ENCODE measurements around the gene ITGA7.

The ITGA7 gene

DNA sequence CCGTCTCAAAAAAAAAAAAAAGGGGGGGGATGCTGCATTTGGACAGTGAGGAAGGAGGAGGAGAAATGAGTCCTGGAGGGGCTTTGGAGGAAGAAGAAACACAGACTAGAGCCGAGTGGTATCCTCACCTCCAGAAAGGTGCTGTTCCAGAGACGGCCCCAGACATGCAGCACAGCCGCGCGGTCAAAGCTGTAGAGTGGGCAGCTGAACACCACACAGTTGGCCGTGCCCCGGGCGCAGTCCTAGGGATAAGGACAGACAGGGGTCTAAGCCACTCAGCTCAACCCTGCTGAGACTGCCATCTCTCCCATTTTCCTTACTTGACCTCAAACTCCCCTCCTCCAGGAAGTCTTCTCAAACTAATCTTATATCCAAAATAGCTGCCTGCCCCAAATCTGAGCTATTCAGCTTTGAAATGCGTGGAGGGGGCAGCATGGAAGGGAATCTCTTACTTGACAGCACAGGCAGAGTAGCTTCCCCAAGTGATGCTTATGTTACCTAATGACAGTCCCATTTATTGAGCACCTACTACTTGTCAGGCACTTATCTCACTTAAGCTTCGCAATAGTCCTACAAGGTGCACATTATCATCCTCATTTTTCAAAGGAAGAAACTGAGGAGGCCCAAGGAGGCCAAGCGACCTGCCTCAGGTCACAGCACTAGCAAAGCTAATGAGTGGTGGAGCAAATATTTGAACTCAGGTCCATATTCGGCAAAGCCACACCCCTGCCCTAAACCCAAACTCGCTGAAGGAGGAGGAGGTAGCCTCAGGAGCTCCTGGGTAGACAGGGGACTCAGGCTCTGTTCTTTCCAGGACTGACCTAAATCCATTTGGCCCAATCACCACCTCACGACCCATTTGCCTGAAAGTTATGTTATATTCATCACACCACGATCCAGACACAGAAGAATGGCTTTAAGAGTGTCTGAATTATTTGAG, 18.7 kb downstream of the ITGA7 start:
- Histone ChIP-seq H3K4me3 (ENCODE audit: low read length in 2 of 2) (no peak overlapping the region), H3K27ac (ENCODE audit: low read length) (no peak overlapping the region), H3K27me3 (ENCODE audit: control insufficient read depth in 1 of 2, insufficient read depth in 2 of 2, low read length in 2 of 2) (no peaks in the 10 kb centered on the region), H3K9me3 (ENCODE audit: control insufficient read depth in 2 of 2, low read length in 2 of 2) (no peaks in the 10 kb centered on the region), H3K9ac (ENCODE audit: low read length in 2 of 2) (no peak overlapping the region), H3K36me3 (ENCODE audit: control insufficient read depth in 2 of 2, insufficient read depth in 2 of 2, low read length in 2 of 2) (peaks cover 44 to 54% of the 10 kb centered on the region in 2 donors), H3K4me1 (ENCODE audit: control insufficient read depth, insufficient read depth, low read length) (peaks cover 3% of the 10 kb centered on the region)

DNA sequence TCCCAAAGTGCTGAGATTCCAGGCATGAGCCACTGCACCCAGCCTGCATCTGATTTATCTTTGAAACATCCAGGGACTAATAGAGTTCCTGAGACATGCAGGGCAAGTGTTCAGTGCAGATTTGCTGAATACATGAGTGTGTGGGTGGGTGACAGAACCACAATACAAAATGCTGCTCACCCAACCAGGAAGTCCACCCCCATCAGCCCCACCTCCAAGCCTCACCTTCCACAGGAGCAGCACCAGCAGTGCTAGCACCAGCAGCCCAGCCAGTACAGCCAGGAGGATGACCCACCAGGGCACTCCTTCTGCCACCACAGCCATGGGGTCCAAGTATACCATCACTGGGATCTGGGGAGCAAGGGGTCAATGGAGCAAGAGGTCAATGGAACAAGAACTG, 20.0 kb downstream of the ITGA7 start:
- Histone ChIP-seq H3K9me3 (ENCODE audit: control insufficient read depth in 2 of 2, low read length in 2 of 2) (no peaks in the 10 kb centered on the region), H3K27me3 (ENCODE audit: control insufficient read depth in 1 of 2, insufficient read depth in 2 of 2, low read length in 2 of 2) (no peaks in the 10 kb centered on the region), H3K36me3 (ENCODE audit: control insufficient read depth in 2 of 2, insufficient read depth in 2 of 2, low read length in 2 of 2) (peaks cover 35 to 44% of the 10 kb centered on the region in 2 donors), H3K27ac (ENCODE audit: low read length) (no peak overlapping the region), H3K4me1 (ENCODE audit: control insufficient read depth, insufficient read depth, low read length) (peaks cover 3% of the 10 kb centered on the region), H3K9ac (ENCODE audit: low read length in 2 of 2) (no peak overlapping the region), H3K4me3 (ENCODE audit: low read length in 2 of 2) (no peak overlapping the region)

DNA sequence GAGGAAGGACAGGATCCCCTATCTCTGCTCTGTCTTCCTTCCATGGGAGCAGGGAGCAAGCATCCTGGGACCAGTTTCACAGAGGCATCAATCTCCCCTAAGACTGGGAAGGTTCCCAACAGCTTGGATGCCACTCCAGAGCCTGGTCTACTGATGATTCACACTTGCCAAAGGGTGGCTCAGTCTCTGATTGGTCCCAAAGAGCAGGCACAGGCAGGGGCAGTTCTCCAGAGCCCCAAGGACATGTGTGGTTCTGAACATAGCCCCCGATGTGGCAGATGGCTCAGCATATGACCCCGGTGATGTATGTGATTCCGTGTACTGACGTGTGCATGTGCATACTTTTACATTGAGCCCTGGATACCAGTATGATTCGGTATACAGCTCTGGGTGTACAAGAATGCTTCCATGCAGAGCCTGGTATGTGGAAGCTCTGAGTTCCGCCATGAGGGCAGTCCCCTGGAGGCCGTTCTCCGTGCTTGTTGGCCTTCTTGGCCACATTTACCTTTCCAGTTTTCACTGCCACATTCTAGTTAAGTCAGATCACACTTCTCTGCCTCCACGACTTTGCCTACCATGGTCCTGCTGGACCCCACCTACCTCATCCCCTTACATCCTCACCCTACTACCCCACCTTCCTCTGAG, 21.2 kb downstream of the ITGA7 start:
- Histone ChIP-seq H3K36me3 (ENCODE audit: control insufficient read depth in 2 of 2, insufficient read depth in 2 of 2, low read length in 2 of 2) (peaks cover 28 to 35% of the 10 kb centered on the region in 2 donors), H3K4me1 (ENCODE audit: control insufficient read depth, insufficient read depth, low read length) (peaks cover 11% of the 10 kb centered on the region), H3K27ac (ENCODE audit: low read length) (no peak overlapping the region), H3K27me3 (ENCODE audit: control insufficient read depth in 1 of 2, insufficient read depth in 2 of 2, low read length in 2 of 2) (no peaks in the 10 kb centered on the region), H3K9me3 (ENCODE audit: control insufficient read depth in 2 of 2, low read length in 2 of 2) (no peaks in the 10 kb centered on the region), H3K4me3 (ENCODE audit: low read length in 2 of 2) (no peak overlapping the region), H3K9ac (ENCODE audit: low read length in 2 of 2) (no peak overlapping the region)

DNA sequence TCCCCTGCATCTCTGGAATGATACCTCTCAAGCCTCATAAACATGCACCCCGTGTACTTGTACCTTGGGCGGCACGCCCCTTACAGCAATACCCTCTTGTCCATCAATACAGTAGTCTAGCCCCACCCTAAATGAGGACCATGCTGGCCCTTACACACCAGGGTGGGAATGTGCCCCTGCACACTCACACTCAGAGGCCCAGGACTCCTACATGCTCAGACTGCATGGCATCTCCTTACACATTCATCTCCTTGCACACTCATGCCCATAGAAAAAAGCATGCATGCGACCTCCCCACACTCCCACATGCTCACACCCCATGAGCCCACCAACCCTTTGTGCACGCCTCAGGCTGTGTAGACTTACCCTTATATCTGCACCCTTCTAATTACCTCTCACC, 22.0 kb downstream of the ITGA7 start:
- peaks cover 17% of the 10 kb centered on the region for H3K4me1 ChIP-seq (ENCODE audit: control insufficient read depth, insufficient read depth, low read length)
- no peak overlapping the region for H3K9ac ChIP-seq (ENCODE audit: low read length in 2 of 2)
- H3K27me3 ChIP-seq (ENCODE audit: control insufficient read depth in 1 of 2, insufficient read depth in 2 of 2, low read length in 2 of 2): no peaks in the 10 kb centered on the region
- no peaks in the 10 kb centered on the region for H3K9me3 ChIP-seq (ENCODE audit: control insufficient read depth in 2 of 2, low read length in 2 of 2)
- H3K36me3 ChIP-seq (ENCODE audit: control insufficient read depth in 2 of 2, insufficient read depth in 2 of 2, low read length in 2 of 2): peaks cover 25 to 35% of the 10 kb centered on the region in 2 donors
- no peak overlapping the region for H3K4me3 ChIP-seq (ENCODE audit: low read length in 2 of 2)
- no peak overlapping the region for H3K27ac ChIP-seq (ENCODE audit: low read length)

DNA sequence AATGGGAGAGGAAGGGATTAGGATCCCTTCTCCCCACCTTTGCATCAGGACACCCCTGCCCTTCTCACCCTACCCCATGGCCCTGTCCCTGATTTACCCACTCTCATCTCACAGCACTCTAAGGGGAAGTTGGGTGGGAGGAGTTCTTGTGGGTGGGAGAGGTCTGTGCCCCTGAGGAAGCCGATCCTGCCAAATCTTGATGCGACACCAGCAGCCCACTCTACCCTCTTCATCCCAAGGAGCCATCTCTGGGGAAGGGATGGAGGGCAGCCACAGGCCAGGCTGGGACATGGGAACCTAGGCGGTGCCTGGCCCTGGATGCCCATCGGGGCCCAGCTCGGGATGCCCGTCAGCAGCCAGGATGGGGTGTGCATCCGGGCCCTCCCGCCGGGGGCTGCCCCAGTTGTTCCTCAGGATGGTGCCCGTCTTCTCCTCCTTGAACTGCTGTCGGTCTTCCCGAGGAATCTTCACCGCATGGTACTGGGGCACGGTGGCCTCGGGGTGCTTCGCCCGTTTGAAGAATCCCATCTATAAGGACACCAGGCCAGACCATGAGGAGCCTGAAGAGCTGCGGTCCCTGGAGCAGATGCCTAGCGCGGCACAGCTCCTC, 22.8 kb downstream of the ITGA7 start:
- Histone ChIP-seq H3K4me3 (ENCODE audit: low read length in 2 of 2) (no peak overlapping the region), H3K9ac (ENCODE audit: low read length in 2 of 2) (no peak overlapping the region), H3K36me3 (ENCODE audit: control insufficient read depth in 2 of 2, insufficient read depth in 2 of 2, low read length in 2 of 2) (peaks cover 25 to 35% of the 10 kb centered on the region in 2 donors), H3K9me3 (ENCODE audit: control insufficient read depth in 2 of 2, low read length in 2 of 2) (no peaks in the 10 kb centered on the region), H3K27me3 (ENCODE audit: control insufficient read depth in 1 of 2, insufficient read depth in 2 of 2, low read length in 2 of 2) (no peaks in the 10 kb centered on the region), H3K4me1 (ENCODE audit: control insufficient read depth, insufficient read depth, low read length) (peaks cover 17% of the 10 kb centered on the region), H3K27ac (ENCODE audit: low read length) (no peak overlapping the region)

DNA sequence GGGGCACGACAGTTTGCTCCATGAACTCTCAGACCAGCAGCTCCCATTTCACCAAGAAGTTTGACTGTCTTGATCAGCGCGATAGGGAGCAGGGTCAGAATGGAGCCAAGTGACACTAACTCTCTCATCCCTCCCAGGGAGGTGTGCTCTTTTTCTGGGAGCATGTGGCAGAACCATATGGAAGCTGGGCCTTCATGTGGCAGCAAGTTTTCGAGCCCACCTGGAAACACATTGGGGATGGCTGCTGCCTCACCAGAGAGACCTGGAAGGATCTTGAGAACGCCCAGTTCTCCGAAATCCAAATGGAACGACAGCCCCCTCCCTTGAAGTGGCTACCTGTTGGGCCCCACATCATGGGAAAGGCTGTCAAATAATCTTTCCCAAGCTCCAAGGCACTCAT, 24.0 kb downstream of the ITGA7 start:
- H3K9me3 ChIP-seq (ENCODE audit: control insufficient read depth in 2 of 2, low read length in 2 of 2): no peaks in the 10 kb centered on the region
- H3K4me1 ChIP-seq (ENCODE audit: control insufficient read depth, insufficient read depth, low read length): peaks cover 17% of the 10 kb centered on the region
- no peaks in the 10 kb centered on the region for H3K27me3 ChIP-seq (ENCODE audit: control insufficient read depth in 1 of 2, insufficient read depth in 2 of 2, low read length in 2 of 2)
- peaks cover 21 to 27% of the 10 kb centered on the region in 2 donors for H3K36me3 ChIP-seq (ENCODE audit: control insufficient read depth in 2 of 2, insufficient read depth in 2 of 2, low read length in 2 of 2)
- no peak overlapping the region for H3K27ac ChIP-seq (ENCODE audit: low read length)
- H3K4me3 ChIP-seq (ENCODE audit: low read length in 2 of 2): no peak overlapping the region
- H3K9ac ChIP-seq (ENCODE audit: low read length in 2 of 2): no peak overlapping the region

DNA sequence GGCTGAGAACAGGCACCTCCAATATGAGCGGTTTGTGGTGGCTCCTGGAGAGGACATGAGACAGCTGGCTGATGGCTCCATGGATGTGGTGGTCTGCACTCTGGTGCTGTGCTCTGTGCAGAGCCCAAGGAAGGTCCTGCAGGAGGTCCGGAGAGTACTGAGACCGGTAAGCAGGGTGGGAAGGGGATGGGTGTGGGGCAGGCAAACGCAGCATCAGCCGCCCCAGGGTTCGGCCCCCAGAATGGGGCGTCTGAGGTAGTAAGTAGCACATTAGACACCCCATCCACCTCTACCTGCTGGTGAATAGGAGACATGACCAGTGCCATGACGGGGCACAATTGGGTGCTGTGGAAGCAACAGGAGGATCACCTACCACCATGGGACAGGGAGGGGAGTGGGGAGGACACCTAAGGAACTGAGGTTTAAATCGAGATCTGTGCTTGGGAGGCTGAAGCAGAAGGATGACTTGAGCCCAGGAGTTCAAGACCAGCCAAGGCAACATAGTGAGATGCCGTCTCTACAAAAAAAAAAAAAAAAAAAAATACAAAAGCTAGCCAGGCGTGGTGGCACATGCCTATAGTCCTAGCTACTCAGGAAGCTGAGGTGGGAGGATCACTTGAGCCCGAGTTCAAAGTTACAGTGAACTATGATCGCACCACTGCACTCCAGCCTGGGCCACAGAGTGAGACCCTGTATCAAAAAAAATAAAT, 25.5 kb downstream of the ITGA7 start:
- H3K4me3 ChIP-seq (ENCODE audit: low read length in 2 of 2): peak overlapping the region in 1 of 2 donors; percentile 52
- H3K9ac ChIP-seq (ENCODE audit: low read length in 2 of 2): no peak overlapping the region
- no peaks in the 10 kb centered on the region for H3K27me3 ChIP-seq (ENCODE audit: control insufficient read depth in 1 of 2, insufficient read depth in 2 of 2, low read length in 2 of 2)
- H3K9me3 ChIP-seq (ENCODE audit: control insufficient read depth in 2 of 2, low read length in 2 of 2): no peaks in the 10 kb centered on the region
- peaks cover 11 to 18% of the 10 kb centered on the region in 2 donors for H3K36me3 ChIP-seq (ENCODE audit: control insufficient read depth in 2 of 2, insufficient read depth in 2 of 2, low read length in 2 of 2)
- peak overlapping the region; percentile 41 for H3K27ac ChIP-seq (ENCODE audit: low read length)
- peaks cover 17% of the 10 kb centered on the region for H3K4me1 ChIP-seq (ENCODE audit: control insufficient read depth, insufficient read depth, low read length)

DNA sequence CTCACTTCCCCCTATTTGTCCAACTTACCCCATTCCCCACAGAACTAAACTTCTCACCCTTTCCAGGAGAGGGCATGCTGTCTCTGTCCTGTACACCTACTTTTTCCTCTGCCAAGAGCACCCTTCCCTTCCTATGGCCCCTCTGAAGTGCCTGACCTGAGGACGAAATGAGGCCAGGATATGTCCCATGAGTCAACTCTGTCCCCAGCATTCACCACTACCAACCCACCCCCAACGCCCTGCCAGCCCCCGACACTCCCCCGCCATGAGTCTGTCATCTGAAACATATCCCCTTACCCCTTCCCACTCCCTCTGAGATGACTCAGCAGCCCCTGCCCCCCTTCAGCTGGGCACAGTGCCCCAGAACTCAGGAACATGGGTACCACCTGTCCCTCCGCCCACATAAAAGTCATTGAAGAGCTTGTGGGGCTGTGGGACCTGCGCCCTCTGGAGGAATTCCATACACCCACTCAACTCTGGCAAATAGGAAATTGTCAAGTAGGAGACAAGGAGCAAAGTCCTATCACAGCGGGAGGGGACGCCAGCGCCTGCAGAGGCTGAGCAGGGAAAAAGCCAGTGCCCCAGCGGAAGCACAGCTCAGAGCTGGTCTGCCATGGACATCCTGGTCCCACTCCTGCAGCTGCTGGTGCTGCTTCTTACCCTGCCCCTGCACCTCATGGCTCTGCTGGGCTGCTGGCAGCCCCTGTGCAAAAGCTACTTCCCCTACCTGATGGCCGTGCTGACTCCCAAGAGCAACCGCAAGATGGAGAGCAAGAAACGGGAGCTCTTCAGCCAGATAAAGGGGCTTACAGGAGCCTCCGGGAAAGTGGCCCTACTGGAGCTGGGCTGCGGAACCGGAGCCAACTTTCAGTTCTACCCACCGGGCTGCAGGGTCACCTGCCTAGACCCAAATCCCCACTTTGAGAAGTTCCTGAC, 26.3 kb downstream of the ITGA7 start:
- peaks cover 6 to 12% of the 10 kb centered on the region in 2 donors for H3K36me3 ChIP-seq (ENCODE audit: control insufficient read depth in 2 of 2, insufficient read depth in 2 of 2, low read length in 2 of 2)
- no peaks in the 10 kb centered on the region for H3K9me3 ChIP-seq (ENCODE audit: control insufficient read depth in 2 of 2, low read length in 2 of 2)
- no peak overlapping the region for H3K9ac ChIP-seq (ENCODE audit: low read length in 2 of 2)
- H3K27me3 ChIP-seq (ENCODE audit: control insufficient read depth in 1 of 2, insufficient read depth in 2 of 2, low read length in 2 of 2): no peaks in the 10 kb centered on the region
- H3K4me3 ChIP-seq (ENCODE audit: low read length in 2 of 2): peak overlapping the region; percentile 39 to 52
- peaks cover 15% of the 10 kb centered on the region for H3K4me1 ChIP-seq (ENCODE audit: control insufficient read depth, insufficient read depth, low read length)
- peak overlapping the region; percentile 41 for H3K27ac ChIP-seq (ENCODE audit: low read length)

DNA sequence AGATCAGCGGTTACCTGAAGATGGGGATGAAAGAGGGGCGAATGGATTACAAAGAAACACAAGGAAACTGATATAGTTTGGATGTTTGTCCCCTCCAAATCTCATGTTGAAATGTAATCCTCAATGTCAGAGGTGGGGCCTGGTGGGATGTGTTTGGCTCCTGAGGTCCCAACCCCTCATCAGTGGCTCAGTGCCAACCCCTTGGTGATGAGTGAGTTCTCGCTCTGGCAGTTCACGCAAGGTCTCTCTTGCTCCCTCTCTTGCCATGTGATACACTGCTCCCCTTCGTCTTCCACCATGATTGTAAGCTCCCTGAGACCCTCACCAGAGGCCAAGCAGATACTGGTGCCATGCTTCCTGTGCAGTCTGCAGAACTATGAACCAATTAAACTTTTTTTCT, 28.0 kb downstream of the ITGA7 start:
- Histone ChIP-seq H3K4me3 (ENCODE audit: low read length in 2 of 2) (no peak overlapping the region), H3K4me1 (ENCODE audit: control insufficient read depth, insufficient read depth, low read length) (peaks cover 14% of the 10 kb centered on the region), H3K36me3 (ENCODE audit: control insufficient read depth in 2 of 2, insufficient read depth in 2 of 2, low read length in 2 of 2) (peaks cover 0 to 2% of the 10 kb centered on the region in 2 donors), H3K9me3 (ENCODE audit: control insufficient read depth in 2 of 2, low read length in 2 of 2) (no peaks in the 10 kb centered on the region), H3K27ac (ENCODE audit: low read length) (no peak overlapping the region), H3K9ac (ENCODE audit: low read length in 2 of 2) (no peak overlapping the region), H3K27me3 (ENCODE audit: control insufficient read depth in 1 of 2, insufficient read depth in 2 of 2, low read length in 2 of 2) (no peaks in the 10 kb centered on the region)

All from stomach smooth muscle (tissue), 2 donors.